ENCODE measurements around the gene HLA-E.

- no peak for TF ChIP-seq EZH2phosphoT487 (conservative IDR thresholded peaks at IDR 0.05; ENCODE audit: low read length)
- TF ChIP-seq, protein P1, sequence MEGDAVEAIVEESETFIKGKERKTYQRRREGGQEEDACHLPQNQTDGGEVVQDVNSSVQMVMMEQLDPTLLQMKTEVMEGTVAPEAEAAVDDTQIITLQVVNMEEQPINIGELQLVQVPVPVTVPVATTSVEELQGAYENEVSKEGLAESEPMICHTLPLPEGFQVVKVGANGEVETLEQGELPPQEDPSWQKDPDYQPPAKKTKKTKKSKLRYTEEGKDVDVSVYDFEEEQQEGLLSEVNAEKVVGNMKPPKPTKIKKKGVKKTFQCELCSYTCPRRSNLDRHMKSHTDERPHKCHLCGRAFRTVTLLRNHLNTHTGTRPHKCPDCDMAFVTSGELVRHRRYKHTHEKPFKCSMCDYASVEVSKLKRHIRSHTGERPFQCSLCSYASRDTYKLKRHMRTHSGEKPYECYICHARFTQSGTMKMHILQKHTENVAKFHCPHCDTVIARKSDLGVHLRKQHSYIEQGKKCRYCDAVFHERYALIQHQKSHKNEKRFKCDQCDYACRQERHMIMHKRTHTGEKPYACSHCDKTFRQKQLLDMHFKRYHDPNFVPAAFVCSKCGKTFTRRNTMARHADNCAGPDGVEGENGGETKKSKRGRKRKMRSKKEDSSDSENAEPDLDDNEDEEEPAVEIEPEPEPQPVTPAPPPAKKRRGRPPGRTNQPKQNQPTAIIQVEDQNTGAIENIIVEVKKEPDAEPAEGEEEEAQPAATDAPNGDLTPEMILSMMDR (IDR thresholded peaks at IDR 0.05; ENCODE audit: insufficient read depth, low read length, poor library complexity, severe bottlenecking) = no peak
Measured at GRCh38 chr6:30450909-30451841, 38.1 kb upstream of the HLA-E start.

All from SU-DHL-6 (cell line).